Thyroid gland (tissue), 4 donors: ENCODE data around the gene CD226.

Experiments
- CTCF ChIP-seq, 6 experiments: fragments of 200-600 bp in 3 of 6; fragments of 450-650 bp in 3 of 6; sonication (generic) in 3 of 6; IDR thresholded peaks; one replicate each; pipeline ENCODE4 v1.5.1; 2016 to 2019; ENCODE audit warnings: antibody characterized with exemption in 6 of 6, mild to moderate bottlenecking in 2 of 6, inconsistent platforms in 1 of 6, moderate library complexity in 1 of 6
- POLR2A ChIP-seq, 2 donors: fragments of 450-650 bp; IDR thresholded peaks; one replicate each; pipeline ENCODE4 v1.6.1; 2017; ENCODE audit warnings: antibody characterized with exemption in 2 of 2, mild to moderate bottlenecking in 2 of 2, moderate library complexity in 1 of 2

GRCh38 chr18:69936191-69936558 lies 11.5 kb downstream of the CD226 start:
- TF ChIP-seq CTCF (IDR thresholded peaks at IDR 0.05) (no peak), POLR2A (IDR thresholded peaks at IDR 0.05) (no peak)
